ENCODE data around the gene HSF4. TPM values are rescaled to one million over a fixed set of nuclear protein-coding genes. Genes with fewer than 3 reads are reported as not detected.
A peak's percentile ranks its signal among the peaks of the same experiment; 100 is the strongest.

Gene HSF4
- total RNA-seq, 1 donor from 2014 or later, result 29.7 TPM

DNA sequence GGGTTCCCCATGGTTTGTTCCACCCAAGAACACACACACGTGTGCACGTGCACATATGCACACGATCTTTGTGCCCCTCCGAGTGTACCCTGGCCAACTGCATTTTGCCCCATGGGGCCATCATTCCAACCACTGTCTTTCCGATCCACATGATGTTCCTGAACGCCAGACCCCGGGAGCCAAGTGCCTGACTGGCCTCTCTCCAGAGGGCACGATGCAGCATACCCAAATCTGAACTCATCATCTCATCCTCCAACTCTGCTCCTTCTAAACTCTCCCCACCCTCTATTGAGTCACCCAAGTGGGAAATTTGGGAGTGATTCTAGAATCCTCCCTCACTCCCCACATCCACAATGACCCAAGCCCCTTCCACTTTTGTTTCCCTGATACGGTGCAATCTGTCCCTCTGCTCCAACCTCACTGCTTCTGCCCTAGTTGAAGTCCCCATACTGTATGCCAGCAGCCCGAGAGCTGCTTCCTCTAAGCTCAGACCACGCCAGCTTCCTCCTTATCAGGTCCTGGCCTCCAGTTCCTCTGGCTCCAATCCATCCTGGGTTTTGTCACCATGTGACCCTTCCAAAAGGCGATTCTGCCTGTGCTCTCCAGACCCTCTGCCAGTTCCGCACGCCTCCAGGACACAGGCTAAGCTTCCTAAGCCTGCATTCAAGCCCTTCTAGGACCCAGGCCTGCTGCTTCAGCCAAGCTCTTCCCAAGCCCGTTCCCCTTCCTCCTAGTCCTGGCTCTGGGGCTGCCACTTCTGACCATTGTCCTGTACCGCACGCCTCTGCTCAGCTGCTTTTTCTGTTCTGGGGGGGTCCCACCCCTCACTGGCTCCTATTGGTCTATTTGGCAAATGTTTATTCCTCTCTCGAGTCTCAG, 52.3 kb downstream of the HSF4 start:
- no peak for DNase-seq (ENCODE audit: low spot score)

Small RNAs within 50 kb of the gene (microRNA-seq; reads per million reads assigned to microRNA genes)
- gene MIR328 (ENCODE audit: borderline number of aligned reads), result 203 reads per million, percentile 58 among the genes with 10 or more reads in this experiment

Other genes starting within 250 kb of the HSF4 start
- not detected for gene CDH16, start 245.9 kb upstream of the HSF4 start, total RNA-seq
- gene RRAD, start 239.2 kb upstream of the HSF4 start, total RNA-seq, result 3.4 TPM
- 63.1 TPM for gene CIAO2B, start 230.3 kb upstream of the HSF4 start, total RNA-seq
- gene CES2, start 229.2 kb upstream of the HSF4 start, total RNA-seq, result 47.6 TPM
- gene CES3, start 203.5 kb upstream of the HSF4 start, total RNA-seq, result 0.55 TPM
- 12.5 TPM for gene CES4A, start 176.2 kb upstream of the HSF4 start, total RNA-seq
- gene CBFB, start 135.6 kb upstream of the HSF4 start, total RNA-seq, result 48.7 TPM
- 16.1 TPM for gene PHAF1, start 54.8 kb upstream of the HSF4 start, total RNA-seq
- 14.0 TPM for gene B3GNT9, start 13.7 kb upstream of the HSF4 start, total RNA-seq
- 19.7 TPM for gene TRADD, start 4.8 kb upstream of the HSF4 start, total RNA-seq
- 7.8 TPM for gene FBXL8, start 4.8 kb upstream of the HSF4 start, total RNA-seq
- gene NOL3, start 5.8 kb downstream of the HSF4 start, total RNA-seq, result 31.3 TPM
- gene MATCAP1, start 19.2 kb downstream of the HSF4 start, total RNA-seq, result 14.5 TPM
- gene EXOC3L1, start 25.4 kb downstream of the HSF4 start, total RNA-seq, result 4.1 TPM
- 68.4 TPM for gene E2F4, start 27.4 kb downstream of the HSF4 start, total RNA-seq
- 1.2 TPM for gene ELMO3, start 34.4 kb downstream of the HSF4 start, total RNA-seq
- 36.5 TPM for gene TMEM208, start 62.4 kb downstream of the HSF4 start, total RNA-seq
- gene FHOD1, start 82.7 kb downstream of the HSF4 start, total RNA-seq, result 36.6 TPM
- gene SLC9A5, start 84.2 kb downstream of the HSF4 start, total RNA-seq, result 0.55 TPM
- 4.0 TPM for gene PLEKHG4, start 114.8 kb downstream of the HSF4 start, total RNA-seq
- not detected for gene KCTD19, start 162.0 kb downstream of the HSF4 start, total RNA-seq
- gene LRRC36, start 162.1 kb downstream of the HSF4 start, total RNA-seq, result 0.22 TPM
- gene TPPP3, start 228.8 kb downstream of the HSF4 start, total RNA-seq, result 4.8 TPM

Measured in mesenteric fat pad (tissue), 1 donor.